Fibroblast of skin of back (primary cell): Measurements from ENCODE around the gene ALK.

ENCODE experiments used
- DNase-seq: peaks from one replicate; pipeline ENCODE4 v3.0.0-alpha.2; 2013

ALK gene

GRCh38 chr2:29525921-29526320 is 395.5 kb downstream of the ALK start:
- DNase-seq = no peak

DNA sequence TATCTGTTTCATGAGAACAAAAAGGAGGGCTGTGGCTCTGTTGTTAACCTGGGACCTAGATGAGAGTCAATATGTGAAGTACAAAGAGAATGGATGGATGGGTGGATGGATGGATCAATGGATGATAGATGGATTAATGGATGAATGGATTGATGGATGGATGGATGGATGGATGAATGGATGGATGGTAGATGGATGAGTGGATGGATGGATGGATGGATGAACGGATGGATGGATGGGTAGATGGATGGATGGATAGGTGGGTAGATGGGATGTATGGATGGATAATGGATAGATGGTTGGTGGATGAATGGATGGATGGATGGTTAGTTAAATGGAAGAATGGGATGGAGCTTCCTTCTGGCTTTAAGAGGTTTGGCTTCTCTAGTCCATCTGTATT is 396.7 kb downstream of the ALK start:
- no peak for DNase-seq

DNA sequence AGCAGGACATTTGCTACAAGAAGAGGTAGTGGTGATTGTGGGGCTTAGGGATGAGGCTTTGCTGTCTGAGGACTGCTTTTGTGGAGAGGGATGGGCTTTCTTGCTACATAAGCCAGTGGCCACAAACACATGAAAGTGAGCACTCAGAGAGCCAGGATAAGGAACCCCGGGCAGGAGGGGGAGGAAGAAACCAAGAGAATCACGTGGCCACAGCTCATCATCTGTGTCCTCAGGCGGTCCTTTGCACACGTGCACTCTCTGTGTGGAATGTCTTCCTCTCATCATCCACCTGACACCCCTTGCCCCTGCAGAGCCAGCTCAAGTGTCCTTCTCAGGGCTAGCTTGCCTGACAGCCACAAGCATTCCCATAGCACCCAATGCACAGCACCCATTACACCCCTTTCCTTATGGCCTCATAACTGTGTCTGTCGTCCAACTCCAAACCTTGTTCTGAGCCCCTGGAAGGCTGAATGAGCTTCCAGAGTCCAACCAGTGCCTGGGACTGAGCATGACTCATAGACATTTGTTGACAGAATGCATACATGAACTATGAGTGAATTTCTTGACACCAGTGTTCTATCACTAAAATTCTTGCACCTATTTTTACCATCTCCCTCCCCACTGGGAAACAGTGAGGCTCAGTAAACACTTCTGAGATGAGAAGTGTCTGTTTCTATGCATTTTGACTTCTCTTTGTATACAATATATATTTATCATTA is 398.3 kb downstream of the ALK start:
- DNase-seq = peak; percentile 94

DNA sequence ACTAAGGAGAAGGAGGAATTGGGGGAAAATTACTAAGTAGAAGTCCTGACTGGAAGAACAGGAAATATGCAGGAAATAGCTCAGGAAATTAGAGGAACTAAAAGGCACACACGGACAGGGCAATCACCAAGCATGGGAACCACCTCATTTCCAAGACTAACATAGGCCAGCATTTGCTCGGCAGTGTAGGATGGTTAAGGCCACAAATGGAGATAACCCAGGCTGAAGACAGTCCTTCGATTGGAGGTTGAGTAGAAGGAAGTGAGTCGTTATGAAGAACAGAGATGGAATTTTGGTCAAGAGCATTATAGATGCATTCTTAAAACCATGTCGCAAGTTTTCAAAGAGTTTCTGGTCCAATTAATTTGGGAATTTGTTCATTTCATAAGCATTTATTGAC is 401.4 kb downstream of the ALK start:
- DNase-seq = peak; percentile 85

DNA sequence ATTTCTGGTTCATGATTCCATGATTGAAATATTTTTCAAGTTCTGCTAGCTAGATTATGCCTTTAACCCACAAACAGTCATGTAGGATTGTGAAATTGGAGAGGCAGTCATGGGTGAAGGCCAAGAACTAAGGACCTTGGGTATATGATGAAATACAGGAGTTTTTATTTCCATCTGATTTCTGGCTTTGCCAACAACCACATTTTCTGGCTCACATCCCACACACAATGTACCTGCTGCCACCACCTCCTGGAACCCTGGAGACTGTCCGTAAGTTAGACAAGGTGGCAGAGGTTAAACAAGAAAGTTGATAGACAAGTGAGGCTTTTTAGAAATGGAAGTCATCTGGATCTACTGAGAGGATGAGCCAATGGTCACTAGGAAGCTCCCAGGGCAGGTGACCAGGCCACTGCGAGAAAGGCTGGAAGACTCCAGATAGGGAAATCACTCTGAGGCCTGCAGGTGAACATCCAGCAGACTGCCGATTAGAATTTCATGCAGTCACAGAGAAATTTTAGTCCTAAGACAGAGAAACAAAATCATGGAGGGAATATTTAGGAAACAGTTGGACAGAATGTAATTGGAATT is 402.0 kb downstream of the ALK start:
- DNase-seq = peak; percentile 71

DNA sequence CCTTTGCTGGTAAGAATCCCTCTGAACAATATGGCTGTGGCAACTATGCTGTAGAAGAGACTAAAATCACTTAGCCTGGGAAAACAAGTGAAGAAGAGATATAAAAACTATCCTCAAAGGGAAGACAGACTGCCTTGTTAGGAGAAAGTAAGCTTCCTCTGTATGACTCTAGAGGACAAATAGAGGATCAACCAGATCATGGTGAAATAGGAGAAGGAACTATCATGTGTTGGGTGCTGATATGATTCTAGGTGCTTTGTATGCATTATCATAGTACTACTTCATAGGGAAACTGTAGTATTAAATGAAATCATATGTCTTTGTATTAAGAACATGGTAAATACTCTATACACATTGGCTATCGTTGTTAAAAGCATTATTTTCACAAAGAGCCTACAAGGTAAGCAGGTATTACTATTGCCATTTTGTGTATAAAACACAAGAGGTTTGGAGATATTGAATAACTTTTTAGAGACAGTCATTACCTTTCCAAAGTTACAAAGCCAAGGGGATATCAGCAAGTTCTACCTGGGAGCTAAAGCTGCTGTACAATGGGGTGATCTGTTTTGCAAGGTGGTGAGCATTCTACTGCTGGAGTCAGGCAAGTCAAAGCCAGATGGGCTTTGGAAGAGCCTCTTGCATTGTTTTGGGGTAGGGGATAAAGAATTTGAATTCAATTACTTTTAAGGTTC is 402.6 kb downstream of the ALK start:
- DNase-seq = no peak

DNA sequence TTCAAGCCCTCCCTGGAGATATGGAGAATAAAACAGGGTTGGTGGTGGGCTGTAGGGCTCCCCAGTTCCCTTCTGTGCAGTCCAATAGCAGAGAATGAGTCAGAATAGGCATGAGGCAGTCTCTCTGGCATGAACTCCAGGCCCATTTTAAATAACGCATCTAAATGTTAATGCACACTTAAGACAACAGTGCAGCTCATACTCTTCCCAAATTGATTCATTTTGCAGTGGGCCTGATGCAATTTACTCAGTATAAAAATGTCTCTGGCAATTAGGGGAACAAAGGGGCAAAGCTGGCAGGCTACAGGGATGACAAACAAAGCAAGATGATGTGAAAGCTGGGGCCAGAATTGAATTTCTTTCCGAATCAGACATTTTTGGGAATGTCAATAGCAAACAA is 403.4 kb downstream of the ALK start:
- peak; percentile 80 for DNase-seq

- DNase-seq = no peak
Measured at GRCh38 chr2:29517413-29517812, 404.0 kb downstream of the ALK start.

GRCh38 chr2:29516767-29517166 is 404.6 kb downstream of the ALK start:
- DNase-seq = no peak

DNA sequence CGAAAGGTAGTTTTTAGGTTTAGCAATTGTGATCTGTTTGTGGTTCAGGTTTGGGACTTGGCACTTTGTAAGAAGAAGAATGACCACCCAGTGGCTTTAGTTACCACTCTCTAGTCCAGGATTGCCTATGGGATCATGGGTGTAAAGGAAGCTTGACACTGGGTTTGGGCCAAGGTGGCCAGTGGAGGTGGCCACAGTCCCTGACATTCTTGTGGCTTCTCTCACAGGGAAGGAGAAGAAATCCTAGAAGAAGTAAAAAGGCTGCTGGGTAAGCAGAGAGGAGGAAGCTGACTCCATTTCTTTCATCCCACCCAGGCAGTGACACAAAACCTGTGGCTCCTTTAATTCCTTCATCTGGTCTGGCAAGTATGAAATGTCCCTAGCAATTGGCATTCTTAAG is 411.5 kb downstream of the ALK start:
- DNase-seq = no peak

- DNase-seq = no peak
Measured at GRCh38 chr2:29509397-29509796, 412.0 kb downstream of the ALK start.

- no peak for DNase-seq
Measured at GRCh38 chr2:29504746-29505145, 416.6 kb downstream of the ALK start.

GRCh38 chr2:29502460-29502911 is 418.9 kb downstream of the ALK start:
- DNase-seq = no peak

- no peak for DNase-seq
Measured at GRCh38 chr2:29497375-29497774, 424.0 kb downstream of the ALK start.

DNA sequence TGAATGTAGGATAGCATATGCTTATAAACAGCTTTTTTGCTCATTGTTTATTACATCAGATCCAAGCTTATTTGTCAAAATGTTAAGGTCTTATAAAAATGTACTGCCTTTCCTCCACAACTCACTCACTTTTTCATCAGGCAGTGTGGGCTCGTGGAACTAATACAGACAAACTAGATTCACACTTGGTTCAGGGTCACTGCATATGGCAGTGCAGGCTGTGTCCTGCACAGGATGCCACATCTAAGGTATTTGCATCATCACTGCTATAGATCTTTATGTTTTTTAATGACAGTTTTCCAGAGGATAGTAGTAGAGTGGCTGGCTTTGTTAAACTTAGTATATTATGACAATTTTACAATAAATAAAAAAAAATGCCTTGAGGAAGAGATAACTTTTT is 425.2 kb downstream of the ALK start:
- DNase-seq = no peak

DNA sequence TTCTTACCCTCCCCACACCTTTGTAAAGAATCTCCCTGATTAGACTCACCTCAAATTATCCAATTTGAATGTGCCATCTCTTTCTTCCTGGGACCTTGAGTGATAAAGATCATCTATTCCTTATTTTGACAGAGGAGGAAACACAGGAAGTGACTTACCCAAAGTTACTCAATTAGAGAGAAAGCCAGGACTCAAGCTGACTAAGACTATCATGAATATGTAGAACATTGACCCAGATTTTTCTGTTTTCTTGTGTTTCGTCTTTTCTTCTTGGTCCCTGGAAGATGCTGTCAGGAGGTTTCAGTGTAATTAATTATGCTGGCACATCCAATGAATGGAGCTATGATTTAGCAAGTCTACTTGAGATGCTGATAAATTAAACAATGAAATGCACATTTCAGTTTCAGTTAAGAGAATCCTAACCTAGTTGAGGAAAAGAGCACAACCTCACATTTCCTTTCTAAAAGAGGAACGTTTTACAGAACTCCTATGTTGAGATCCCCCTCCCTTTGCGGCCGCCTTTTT is 425.8 kb downstream of the ALK start:
- no peak for DNase-seq

DNA sequence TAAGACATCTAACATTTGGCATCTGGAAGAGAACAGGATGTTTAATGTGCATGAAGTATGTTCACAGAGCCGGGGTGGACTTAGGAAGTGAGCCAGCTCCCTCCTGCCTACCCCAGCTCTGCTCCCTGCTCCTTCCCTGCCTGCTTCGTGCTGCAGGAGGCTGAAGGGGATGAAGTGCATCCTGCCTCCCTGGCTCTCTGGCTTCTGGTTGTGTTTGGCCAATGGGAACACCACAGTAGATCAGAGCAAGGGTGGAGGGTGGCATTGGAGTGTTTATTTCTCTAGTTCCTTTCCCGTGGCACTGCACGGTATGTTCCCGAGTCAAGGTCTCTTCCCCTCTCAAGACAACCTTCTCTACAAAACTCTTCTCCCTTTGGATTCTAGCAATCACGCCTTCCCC is 426.3 kb downstream of the ALK start:
- no peak for DNase-seq

DNA sequence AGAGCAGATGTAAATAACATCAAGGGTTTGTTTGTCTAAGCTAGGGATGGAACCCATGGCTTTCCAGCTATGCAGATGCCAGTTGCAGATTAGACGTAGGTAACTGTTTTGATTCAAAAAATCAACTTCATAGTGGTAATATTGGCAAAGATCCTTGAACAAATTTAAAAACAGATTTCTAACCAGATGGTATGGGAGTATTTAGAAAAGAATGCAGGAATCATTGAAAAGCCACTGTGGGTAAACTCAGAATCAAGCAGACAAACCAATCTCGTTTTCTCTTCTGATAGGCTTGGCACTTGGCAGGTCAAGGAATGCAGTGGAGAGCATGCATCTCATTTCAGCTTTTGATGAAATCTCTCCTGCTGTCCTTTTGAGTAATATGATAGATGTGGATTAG is 428.7 kb downstream of the ALK start:
- no peak for DNase-seq

GRCh38 chr2:29490045-29490444 is 431.3 kb downstream of the ALK start:
- DNase-seq = no peak

- no peak for DNase-seq
Measured at GRCh38 chr2:29489568-29489967, 431.8 kb downstream of the ALK start.

DNA sequence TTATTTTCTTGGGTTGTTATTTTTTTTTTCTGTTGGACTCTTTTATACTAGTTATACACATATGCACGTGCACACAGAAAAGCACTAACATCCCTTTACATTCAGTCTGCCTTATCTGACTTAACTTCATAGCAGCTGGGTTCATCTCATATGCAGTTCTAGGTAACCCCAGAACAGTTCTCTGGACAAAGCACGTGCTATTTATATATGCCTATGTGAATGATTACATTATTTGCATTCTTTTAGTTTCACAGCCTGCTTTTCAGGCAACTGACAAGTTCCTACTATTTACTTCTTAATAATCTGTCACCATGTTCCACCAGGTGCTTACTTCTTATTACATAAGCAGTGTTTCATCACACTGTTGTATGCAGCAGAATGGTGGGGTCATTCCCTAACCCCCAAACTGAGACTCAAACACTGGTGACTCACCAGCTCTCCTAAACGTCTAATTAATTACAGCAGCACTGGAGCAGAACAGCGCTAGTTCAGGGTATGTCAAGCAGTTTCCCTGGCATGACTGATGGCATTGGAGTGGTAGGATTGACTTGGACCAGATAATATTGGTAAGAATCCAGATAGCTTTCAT is 433.3 kb downstream of the ALK start:
- no peak for DNase-seq

GRCh38 chr2:29485631-29486030 is 435.8 kb downstream of the ALK start:
- DNase-seq = no peak

- DNase-seq = no peak
Measured at GRCh38 chr2:29485117-29485516, 436.3 kb downstream of the ALK start.
